T-helper 1 cell treated with Interleukin-12 subunit alpha and Interleukin-12 subunit beta and Interleukin-4 antibody, amounts not matched to agents 30 μg/mL and 1 μg/mL, for 36 hours (primary cell): ENCODE data around the gene LRRFIP1.
A peak's percentile ranks its signal among the peaks of the same experiment; 100 is the strongest.

Experiments used
- H3K27ac Mint-ChIP-seq: one replicate; pipeline ENCODE4 v1.8.0; 2021; ENCODE audit warnings: mild to moderate bottlenecking, mixed read lengths
- H3K27me3 Mint-ChIP-seq: one replicate; pipeline ENCODE4 v1.8.0; 2021; ENCODE audit warnings: low read depth, mixed read lengths
- H3K36me3 Mint-ChIP-seq: one replicate; pipeline ENCODE4 v1.8.0; 2021; ENCODE audit warnings: low read depth, mixed read lengths
- H3K4me1 Mint-ChIP-seq: one replicate; pipeline ENCODE4 v1.8.0; 2021; ENCODE audit warnings: low read depth, mixed read lengths
- H3K4me3 Mint-ChIP-seq: one replicate; pipeline ENCODE4 v1.8.0; 2021; ENCODE audit warnings: mild to moderate bottlenecking, moderate library complexity, mixed read lengths
- H3K9me3 Mint-ChIP-seq: one replicate; pipeline ENCODE4 v1.8.0; 2021; ENCODE audit warnings: mixed read lengths

Gene LRRFIP1

GRCh38 chr2:237627441-237628246, at the start of gene LRRFIP1:
TSS of gene LRRFIP1 (plus strand) at chr2:237627587. CDS start at chr2:237627645, 58 bp downstream.
- no peak within 1 kb of the TSS for H3K27ac Mint-ChIP-seq
- peak within 1 kb of the TSS; percentile 72 for H3K4me3 Mint-ChIP-seq
- peaks cover 61% of the 10 kb centered on the region for H3K27me3 Mint-ChIP-seq

GRCh38 chr2:237577956-237578870, 49.2 kb upstream of the LRRFIP1 start:
- no peak overlapping the region for H3K4me3 Mint-ChIP-seq
- H3K9me3 Mint-ChIP-seq: no peaks in the 10 kb centered on the region
- no peaks in the 10 kb centered on the region for H3K27me3 Mint-ChIP-seq
- peaks cover 3% of the 10 kb centered on the region for H3K4me1 Mint-ChIP-seq
- H3K36me3 Mint-ChIP-seq: no peaks in the 10 kb centered on the region
- H3K27ac Mint-ChIP-seq: no peak overlapping the region

More at GRCh38 chr2:237627441-237628246, at the start of gene LRRFIP1:
- Mint-ChIP-seq H3K4me1 (peaks cover 4% of the 10 kb centered on the region), H3K9me3 (no peaks in the 10 kb centered on the region), H3K36me3 (no peaks in the 10 kb centered on the region)

GRCh38 chr2:237581326-237581725, 46.1 kb upstream of the LRRFIP1 start:
- H3K9me3 Mint-ChIP-seq: no peaks in the 10 kb centered on the region
- H3K4me1 Mint-ChIP-seq: peaks cover 3% of the 10 kb centered on the region
- no peaks in the 10 kb centered on the region for H3K27me3 Mint-ChIP-seq
- H3K4me3 Mint-ChIP-seq: no peak overlapping the region
- H3K27ac Mint-ChIP-seq: no peak overlapping the region
- H3K36me3 Mint-ChIP-seq: no peaks in the 10 kb centered on the region

GRCh38 chr2:237581751-237582746, 45.3 kb upstream of the LRRFIP1 start:
- no peak overlapping the region for H3K4me3 Mint-ChIP-seq
- peaks cover 3% of the 10 kb centered on the region for H3K4me1 Mint-ChIP-seq
- H3K9me3 Mint-ChIP-seq: no peaks in the 10 kb centered on the region
- H3K36me3 Mint-ChIP-seq: no peaks in the 10 kb centered on the region
- H3K27me3 Mint-ChIP-seq: peaks cover 3% of the 10 kb centered on the region
- H3K27ac Mint-ChIP-seq: no peak overlapping the region

GRCh38 chr2:237583385-237584295, 43.7 kb upstream of the LRRFIP1 start:
- peaks cover 3% of the 10 kb centered on the region for H3K4me1 Mint-ChIP-seq
- no peaks in the 10 kb centered on the region for H3K9me3 Mint-ChIP-seq
- H3K4me3 Mint-ChIP-seq: no peak overlapping the region
- no peak overlapping the region for H3K27ac Mint-ChIP-seq
- H3K27me3 Mint-ChIP-seq: peaks cover 9% of the 10 kb centered on the region
- H3K36me3 Mint-ChIP-seq: no peaks in the 10 kb centered on the region

- Mint-ChIP-seq H3K4me3 (no peak overlapping the region), H3K27ac (no peak overlapping the region), H3K36me3 (no peaks in the 10 kb centered on the region), H3K27me3 (peaks cover 9% of the 10 kb centered on the region), H3K4me1 (peaks cover 3% of the 10 kb centered on the region), H3K9me3 (no peaks in the 10 kb centered on the region)
Measured at GRCh38 chr2:237585590-237586221, 41.7 kb upstream of the LRRFIP1 start.

- Mint-ChIP-seq H3K27me3 (peaks cover 9% of the 10 kb centered on the region), H3K36me3 (no peaks in the 10 kb centered on the region), H3K4me1 (peaks cover 10% of the 10 kb centered on the region), H3K27ac (no peak overlapping the region), H3K4me3 (no peak overlapping the region), H3K9me3 (no peaks in the 10 kb centered on the region)
Measured at GRCh38 chr2:237588044-237588696, 39.2 kb upstream of the LRRFIP1 start.

- H3K27ac Mint-ChIP-seq: no peak within 1 kb of the TSS
- H3K4me1 Mint-ChIP-seq: peaks cover 10% of the 10 kb centered on the region
- H3K27me3 Mint-ChIP-seq: peaks cover 9% of the 10 kb centered on the region
- no peaks in the 10 kb centered on the region for H3K9me3 Mint-ChIP-seq
- H3K36me3 Mint-ChIP-seq: no peaks in the 10 kb centered on the region
- H3K4me3 Mint-ChIP-seq: no peak within 1 kb of the TSS
Measured at GRCh38 chr2:237590272-237591140, 36.9 kb upstream of the LRRFIP1 start, which contains the start of gene RAB17. TSS of gene RAB17 (minus strand) at chr2:237590734. CDS start at chr2:237586154, 4,580 bp downstream.

GRCh38 chr2:237591141-237591881, 36.1 kb upstream of the LRRFIP1 start:
- Mint-ChIP-seq H3K4me1 (peaks cover 10% of the 10 kb centered on the region), H3K4me3 (no peak overlapping the region), H3K27ac (no peak overlapping the region), H3K36me3 (no peaks in the 10 kb centered on the region), H3K27me3 (peaks cover 9% of the 10 kb centered on the region), H3K9me3 (no peaks in the 10 kb centered on the region)

- H3K4me1 Mint-ChIP-seq: peaks cover 11% of the 10 kb centered on the region
- no peaks in the 10 kb centered on the region for H3K9me3 Mint-ChIP-seq
- H3K36me3 Mint-ChIP-seq: no peaks in the 10 kb centered on the region
- no peak overlapping the region for H3K4me3 Mint-ChIP-seq
- H3K27ac Mint-ChIP-seq: no peak overlapping the region
- peaks cover 2% of the 10 kb centered on the region for H3K27me3 Mint-ChIP-seq
Measured at GRCh38 chr2:237592425-237592980, 34.9 kb upstream of the LRRFIP1 start.

GRCh38 chr2:237593036-237593435, 34.4 kb upstream of the LRRFIP1 start:
- no peaks in the 10 kb centered on the region for H3K36me3 Mint-ChIP-seq
- peaks cover 14% of the 10 kb centered on the region for H3K4me1 Mint-ChIP-seq
- H3K4me3 Mint-ChIP-seq: no peak overlapping the region
- H3K27ac Mint-ChIP-seq: no peak overlapping the region
- no peaks in the 10 kb centered on the region for H3K9me3 Mint-ChIP-seq
- H3K27me3 Mint-ChIP-seq: no peaks in the 10 kb centered on the region
